Pancreas (tissue), 10 donors: Measurements from ENCODE around the gene CNPY1. TPM values are rescaled to one million over a fixed set of nuclear protein-coding genes. Genes with fewer than 3 reads are reported as not detected.
A peak's percentile ranks its signal among the peaks of the same experiment; 100 is the strongest.

Experiments
- ATAC-seq, 4 donors: fragments of 200-7000 bp; cut with Tn5 transposase; one replicate each; pipeline versions ENCODE4 v1.8.0 to v1.9.1; 2020; ENCODE audit warnings: mild to moderate bottlenecking in 4 of 4, moderate library complexity in 4 of 4
- DNase-seq, 6 donors: peaks; one replicate each; pipeline ENCODE4 v3.0.0-alpha.2; 2020
- FAIRE-seq: peaks from 2 replicates; lab custom pipeline; 2012; peaks lifted over from hg19 to GRCh38; lab: Jason Lieb, UNC
- H3K27ac ChIP-seq, 4 donors: fragments of 200-600 bp; sonication (generic); 1 replicate in 3 of 4; 2 replicates in 1 of 4; pipeline versions ENCODE4 v1.5.0 to v1.8.0; 2020
- H3K27me3 ChIP-seq, 4 donors: fragments of 200-600 bp; one replicate each; pipeline ENCODE4 v1.8.0; 2021
- H3K36me3 ChIP-seq, 3 donors: fragments of 200-600 bp; sonication (generic) in 1 of 3; one replicate each; pipeline versions ENCODE4 v1.5.0 to v1.8.0; 2020 to 2021
- H3K4me1 ChIP-seq, 3 donors: fragments of 200-600 bp; one replicate each; pipeline ENCODE4 v1.8.0; 2021
- H3K4me3 ChIP-seq, 4 donors: fragments of 200-600 bp; sonication (generic) in 2 of 4; one replicate each; pipeline versions ENCODE4 v1.5.0 to v1.8.0; 2020 to 2021
- H3K9me3 ChIP-seq, 4 donors: fragments of 200-600 bp; one replicate each; pipeline ENCODE4 v1.8.0; 2021
- CTCF ChIP-seq, 4 donors: fragments of 200-600 bp; sonication (generic) in 3 of 4; IDR thresholded peaks; one replicate each; pipeline versions ENCODE4 v1.5.0 to v1.8.0; 2021; ENCODE audit warnings: antibody characterized with exemption in 4 of 4
- WGBS, 2 donors: extraction: QIAGEN DNeasy Blood & Tissue Kit; methylation state at CpG; one replicate each; pipeline ENCODE4 v1.1.7; 2013; 5-methylcytosine and 5-hydroxymethylcytosine counted together
- intact Hi-C, 3 donors: fragments of 100-400 bp; cut with DNase I; formaldehyde crosslinking; loops; one replicate each; pipeline versions ENCODE4 v1.11.1 to v1.14.2; 2022
- polyA plus RNA-seq, 2 donors: library from polyadenylated mRNA; stranded (reverse); fragments of 200-250 nt; gene quantifications; one replicate each; pipeline ENCODE4 v1.2.3, GENCODE V29; 2013
- total RNA-seq, 6 donors: library from RNA; stranded (reverse); fragmentation: NEBNext Ultra II Directional in 4 of 6; extraction: Animal tissue kit (Norgen Biotek cat#: 25700) in 4 of 6; gene quantifications; one replicate each; pipeline versions ENCODE4 v1.2.1 to v1.2.4, GENCODE V29; 2021 to 2023
- donor health status: healthy with polysubstance abuse.
- donor health status: DM: no; HTN: no; CAD: no; lungs with moderate emphysema.
- donor health status: DM: no; HTN: no; CAD: no.
- donor health status: control.
- donor health status: control.
- donor health status: Bipolar disorder and iron deficiency.
- donor health status: DM: yes; HTN: yes; CAD: no.
- donor health status: DM: no; HTN: no; CAD: no.
- donor health status: DM: no; HTN: no; CAD: no.
- donor health status: DM: yes; HTN: yes; CAD: no.

The CNPY1 gene
- total and polyA plus RNA-seq, 8 donors: not detected

- FAIRE-seq (no peak), ATAC-seq (no peak), DNase-seq (no peak)
- Histone ChIP-seq H3K9me3 (no peaks in the 10 kb centered on the region), H3K4me1 (no peaks in the 10 kb centered on the region), H3K27ac (no peak overlapping the region), H3K4me3 (no peak overlapping the region), H3K36me3 (no peaks in the 10 kb centered on the region), H3K27me3 (peaks cover 0 to 2% (median 1%) of the 10 kb centered on the region in 4 donors)
- 80 to 89% methylated on average over 16 of the region's 16 CpGs for WGBS, 2 donors
- intact Hi-C loops: no loop called here
- TF ChIP-seq CTCF (IDR thresholded peaks at IDR 0.05): no peak
These were observed 51.8 kb downstream of the CNPY1 start for GRCh38 chr7:155494551-155494950.

- WGBS, 2 donors: 78 to 87% methylated on average over 33 of the region's 33 CpGs
- H3K27me3 ChIP-seq: peaks cover 0 to 2% (median 0%) of the 10 kb centered on the region in 4 donors
- no peak overlapping the region for H3K4me3 ChIP-seq
- intact Hi-C loops: no loop called here
- no peaks in the 10 kb centered on the region for H3K4me1 ChIP-seq
- TF ChIP-seq CTCF (IDR thresholded peaks at IDR 0.05): no peak
- no peaks in the 10 kb centered on the region for H3K36me3 ChIP-seq
- FAIRE-seq (no peak), DNase-seq (no peak), ATAC-seq (no peak)
- H3K9me3 ChIP-seq: no peaks in the 10 kb centered on the region
- H3K27ac ChIP-seq: no peak overlapping the region
These were observed 52.4 kb downstream of the CNPY1 start for GRCh38 chr7:155493744-155494538.

- Histone ChIP-seq H3K4me3 (no peak overlapping the region), H3K9me3 (no peaks in the 10 kb centered on the region), H3K27me3 (peaks cover 0 to 2% (median 0%) of the 10 kb centered on the region in 4 donors), H3K27ac (no peak overlapping the region), H3K36me3 (no peaks in the 10 kb centered on the region), H3K4me1 (no peaks in the 10 kb centered on the region)
- no peak for DNase-seq
- 70 to 82% methylated on average over 11 of the region's 11 CpGs for WGBS, 2 donors
- no peak for TF ChIP-seq CTCF (IDR thresholded peaks at IDR 0.05)
- intact Hi-C loops: no loop called here
- ATAC-seq: no peak
- no peak for FAIRE-seq
These were observed 54.5 kb downstream of the CNPY1 start for GRCh38 chr7:155491812-155492211.

GRCh38 chr7:155490697-155491628 is 55.4 kb downstream of the CNPY1 start:
- ATAC-seq: peak in 3 of 4 donors; percentile 79 to 90 (median 87)
- peaks cover 0 to 2% (median 0%) of the 10 kb centered on the region in 4 donors for H3K27me3 ChIP-seq
- H3K9me3 ChIP-seq: no peaks in the 10 kb centered on the region
- intact Hi-C loops: no loop called here
- H3K4me3 ChIP-seq: peak overlapping the region in 2 of 4 donors; percentile 19 to 22
- peak in 3 of 6 donors; percentile 36 to 68 (median 63) for DNase-seq
- no peak for TF ChIP-seq CTCF (IDR thresholded peaks at IDR 0.05)
- H3K27ac ChIP-seq: no peak overlapping the region
- no peaks in the 10 kb centered on the region for H3K4me1 ChIP-seq
- WGBS, 2 donors: 41 to 63% methylated on average over 46 to 47 of the region's 47 CpGs
- H3K36me3 ChIP-seq: no peaks in the 10 kb centered on the region
- no peak for FAIRE-seq
